NT2/D1 (cell line): ENCODE results near the gene PBRM1.

Experiments
- DNase-seq: peaks from one replicate; pipeline ENCODE4 v3.0.0-alpha.2; 2011; ENCODE audit warnings: low read depth, low spot score
- H3K27me3 ChIP-seq: 2 replicates; pipeline ENCODE4 v1.6.0; 2011; ENCODE audit warnings: mild to moderate bottlenecking; ENCODE audit not compliant: insufficient read length, insufficient read depth
- H3K36me3 ChIP-seq: 2 replicates; pipeline ENCODE4 v1.6.1; 2011; ENCODE audit warnings: mild to moderate bottlenecking, low read length, mixed read lengths; ENCODE audit not compliant: insufficient read depth, insufficient read length
- H3K4me1 ChIP-seq: 2 replicates; pipeline ENCODE4 v1.5.1; 2011; ENCODE audit not compliant: insufficient read depth, insufficient read length
- H3K4me3 ChIP-seq: 2 replicates; pipeline ENCODE4 v1.5.1; 2011; ENCODE audit warnings: low read depth; ENCODE audit not compliant: insufficient read length
- H3K9ac ChIP-seq: 2 replicates; pipeline ENCODE4 v1.6.0; 2011; ENCODE audit warnings: low read depth; ENCODE audit not compliant: insufficient read length
- H3K9me3 ChIP-seq: 2 replicates; pipeline ENCODE4 v1.5.1; 2011; ENCODE audit warnings: mild to moderate bottlenecking, low read length; ENCODE audit not compliant: insufficient read depth
- SUZ12 ChIP-seq: IDR thresholded peaks from 2 replicates; pipeline ENCODE4 v1.6.1; 2011; ENCODE audit not compliant: insufficient read length, insufficient read depth; ENCODE audit errors: extremely low read depth
- YY1 ChIP-seq: IDR thresholded peaks from 2 replicates; pipeline ENCODE4 v1.6.1; 2011; ENCODE audit not compliant: insufficient read length, insufficient read depth
- ZNF274 ChIP-seq: IDR thresholded peaks from 2 replicates; pipeline ENCODE4 v1.6.1; 2011; ENCODE audit warnings: mild to moderate bottlenecking, low read depth, low read length

Gene PBRM1

GRCh38 chr3:52495777-52496602 lies 189.7 kb downstream of the PBRM1 start:
- TF ChIP-seq YY1 (no peak), ZNF274 (no peak), SUZ12 (no peak)
- no peak overlapping the region for H3K4me3 ChIP-seq

More at GRCh38 chr3:52495777-52496602, 189.7 kb downstream of the PBRM1 start:
- H3K9me3 ChIP-seq = no peaks in the 10 kb centered on the region
- DNase-seq = no peak
- peaks cover 30% of the 10 kb centered on the region for H3K36me3 ChIP-seq
- H3K9ac ChIP-seq = no peak overlapping the region
- peaks cover 8% of the 10 kb centered on the region for H3K4me1 ChIP-seq
- peaks cover 3% of the 10 kb centered on the region for H3K27me3 ChIP-seq
